K562 (cell line): ENCODE data around the gene NEDD8. TPM values are rescaled to one million over a fixed set of nuclear protein-coding genes. Genes with fewer than 3 reads are reported as not detected.

Experiments used
- ESRRA ChIP-seq: fragments of 450-650 bp; IDR thresholded peaks from 2 replicates; pipeline ENCODE4 v1.6.1; 2014; ENCODE audit warnings: low read depth, mild to moderate bottlenecking, moderate library complexity, borderline replicate concordance
- HCFC1 ChIP-seq: IDR thresholded peaks from 2 replicates; pipeline ENCODE4 v1.6.1; 2012; ENCODE audit warnings: low read depth, low read length, improper control_type of control experiment
- NBN ChIP-seq: fragments of 450-650 bp; IDR thresholded peaks from 2 replicates; pipeline ENCODE4 v1.6.1; 2016; ENCODE audit warnings: low read depth, mild to moderate bottlenecking
- OTX1 ChIP-seq: fragments of 450-650 bp; formaldehyde crosslinking; IDR thresholded peaks from 2 replicates; pipeline ENCODE4 v1.4.0; 2022; ENCODE audit warnings: mild to moderate bottlenecking
- POLR2H ChIP-seq: IDR thresholded peaks from 2 replicates; pipeline ENCODE4 v1.6.1; 2016; ENCODE audit warnings: missing genetic modification characterization, low read depth, mild to moderate bottlenecking, control low read depth, missing compliant biosample characterization, moderate library complexity
- SMARCA4 ChIP-seq: fragments of 450-650 bp; IDR thresholded peaks from 2 replicates; pipeline ENCODE4 v1.6.1; 2016
- SP1 ChIP-seq: sonication (generic); formaldehyde crosslinking; IDR thresholded peaks from 2 replicates; pipeline ENCODE4 v1.8.1; 2022; ENCODE audit warnings: mild to moderate bottlenecking, missing genetic modification reagents
- TAF9B ChIP-seq: fragments of 450-650 bp; IDR thresholded peaks from 2 replicates; pipeline ENCODE4 v1.6.1; 2018; ENCODE audit warnings: mild to moderate bottlenecking; ENCODE audit not compliant: partially characterized antibody
- polyA plus RNA-seq, 8 experiments: library from polyadenylated mRNA; depleted of rRNA in 4 of 8; stranded (reverse) in 5 of 8; unstranded in 3 of 8; fragments of >200 nt; fragmentation: Nextera tagmentation in 2 of 8; fragmentation: Illumina TruSeq in 1 of 8; extraction: Ambion mirVana in 2 of 8; extraction: Trizol in 1 of 8; gene quantifications; 2 replicates each; pipeline versions ENCODE4 v1.2.1 to v1.2.3, GENCODE V29; 2011 to 2014; ENCODE audit warnings: inconsistent platforms in 1 of 8, missing spikeins in 1 of 8
- total RNA-seq, 7 experiments: library from RNA; depleted of rRNA in 6 of 7; stranded (reverse); fragments of >200 nt in 6 of 7; fragmentation: Illumina TruSeq in 2 of 7; extraction: Trizol in 2 of 7; gene quantifications; 2 replicates each; pipeline versions ENCODE4 v1.2.1 to v1.2.3, GENCODE V29; 2011 to 2021; ENCODE audit warnings: low replicate concordance in 1 of 7
- TF ChIP-seq, protein P1 (sequence below), 3 experiments: IDR thresholded peaks in 2 of 3; conservative IDR thresholded peaks in 1 of 3; 2 replicates each; pipeline ENCODE4 v1.5.1; 2011 to 2012; ENCODE audit warnings: low read length in 3 of 3, mild to moderate bottlenecking in 3 of 3, control low read depth in 2 of 3, improper control_type of control experiment in 1 of 3, inconsistent platforms in 1 of 3, low read depth in 1 of 3, mixed read lengths in 1 of 3, moderate library complexity in 1 of 3; ENCODE audit not compliant: insufficient read depth in 2 of 3
- TF ChIP-seq, protein P2 (sequence below): fragments of 250-450 bp; sonication (Bioruptor Pico); IDR thresholded peaks from 2 replicates; pipeline ENCODE4 v1.4.0; 2020; ENCODE audit warnings: mild to moderate bottlenecking, moderate library complexity, borderline replicate concordance
- TF ChIP-seq, protein P3 (sequence below): fragments of 250-450 bp; sonication (Bioruptor Pico); IDR thresholded peaks from 2 replicates; pipeline ENCODE4 v1.9.0; 2021; ENCODE audit warnings: mild to moderate bottlenecking, inconsistent platforms
- TF ChIP-seq, protein P4 (sequence below): fragments of 450-650 bp; formaldehyde crosslinking; IDR thresholded peaks from 2 replicates; pipeline ENCODE4 v1.4.0; 2022; ENCODE audit warnings: missing genetic modification characterization
- TF ChIP-seq, protein P5 (sequence below): sonication (generic); formaldehyde crosslinking; IDR thresholded peaks from 2 replicates; pipeline ENCODE4 v1.4.0; 2020; ENCODE audit warnings: mild to moderate bottlenecking, missing genetic modification reagents
- TF ChIP-seq, protein P6 (sequence below): sonication (generic); formaldehyde crosslinking; IDR thresholded peaks from 2 replicates; pipeline ENCODE4 v1.5.0; 2020; ENCODE audit warnings: missing genetic modification reagents

Gene NEDD8
- total and polyA plus RNA-seq, 9 of the 15 experiments (the other 6 are each of a cell fraction or from before 2014, with no cell fraction given) = 142 to 691 (median 260) TPM

DNA sequence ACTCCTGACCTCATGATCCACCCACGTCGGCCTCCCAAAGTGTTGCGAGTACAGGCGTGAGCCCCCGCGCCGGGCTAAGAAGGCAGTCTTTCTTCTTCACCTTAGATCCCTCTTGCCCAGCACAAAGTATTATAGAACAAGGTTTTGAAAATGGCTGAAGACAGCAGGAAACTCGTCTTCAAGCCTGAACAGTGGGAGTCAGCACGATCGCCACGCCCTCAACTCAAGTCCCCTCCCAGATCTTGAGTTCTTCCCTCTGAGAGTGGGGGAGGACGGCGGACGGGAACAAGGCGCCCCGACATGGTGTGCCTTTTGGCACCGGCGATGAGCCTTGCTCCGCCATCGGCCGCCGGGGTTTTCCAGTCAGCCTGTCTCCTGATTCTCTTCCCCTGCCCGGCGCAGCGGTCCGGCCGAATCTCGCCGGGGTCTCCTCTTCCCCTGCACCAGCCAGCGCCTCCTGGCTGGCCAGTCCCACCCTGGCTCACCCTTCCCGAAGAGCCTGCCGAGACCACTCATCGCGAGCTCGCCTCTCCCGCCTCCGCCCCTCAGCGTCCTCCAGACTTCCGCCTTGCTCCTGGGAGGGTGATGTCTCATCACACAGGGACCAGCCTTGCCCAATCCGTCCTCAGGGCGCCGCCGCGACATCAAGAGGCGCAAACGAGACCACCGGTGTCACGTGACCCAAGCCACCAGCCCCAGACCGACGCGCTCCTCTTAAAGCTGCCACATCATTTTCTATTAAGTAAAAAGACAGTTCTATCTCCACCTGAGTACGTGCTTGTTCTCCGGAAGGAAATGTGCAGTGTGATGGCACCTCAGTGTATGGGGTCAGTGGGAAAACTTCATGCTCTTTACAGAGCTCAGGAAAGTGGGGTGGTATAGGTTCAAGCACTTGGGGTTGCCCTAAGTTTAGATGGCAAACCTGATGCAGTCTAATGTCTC lies 19.0 kb downstream of the NEDD8 start, which contains the start of gene CHMP4A (continued):
- TF ChIP-seq, protein P1, sequence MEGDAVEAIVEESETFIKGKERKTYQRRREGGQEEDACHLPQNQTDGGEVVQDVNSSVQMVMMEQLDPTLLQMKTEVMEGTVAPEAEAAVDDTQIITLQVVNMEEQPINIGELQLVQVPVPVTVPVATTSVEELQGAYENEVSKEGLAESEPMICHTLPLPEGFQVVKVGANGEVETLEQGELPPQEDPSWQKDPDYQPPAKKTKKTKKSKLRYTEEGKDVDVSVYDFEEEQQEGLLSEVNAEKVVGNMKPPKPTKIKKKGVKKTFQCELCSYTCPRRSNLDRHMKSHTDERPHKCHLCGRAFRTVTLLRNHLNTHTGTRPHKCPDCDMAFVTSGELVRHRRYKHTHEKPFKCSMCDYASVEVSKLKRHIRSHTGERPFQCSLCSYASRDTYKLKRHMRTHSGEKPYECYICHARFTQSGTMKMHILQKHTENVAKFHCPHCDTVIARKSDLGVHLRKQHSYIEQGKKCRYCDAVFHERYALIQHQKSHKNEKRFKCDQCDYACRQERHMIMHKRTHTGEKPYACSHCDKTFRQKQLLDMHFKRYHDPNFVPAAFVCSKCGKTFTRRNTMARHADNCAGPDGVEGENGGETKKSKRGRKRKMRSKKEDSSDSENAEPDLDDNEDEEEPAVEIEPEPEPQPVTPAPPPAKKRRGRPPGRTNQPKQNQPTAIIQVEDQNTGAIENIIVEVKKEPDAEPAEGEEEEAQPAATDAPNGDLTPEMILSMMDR (IDR thresholded peaks at IDR 0.05 in 2 of 3, conservative IDR thresholded peaks at IDR 0.05 in 1 of 3; ENCODE audit: insufficient read depth in 2 of 3, low read depth in 1 of 3, low read length in 3 of 3) = peak in 1 of 3 experiments; percentile 21; a peak in 1 of 6 replicates
- TF ChIP-seq ESRRA = peak; percentile 67; the same call in 1 of the 2 replicates
- TF ChIP-seq, protein P2, sequence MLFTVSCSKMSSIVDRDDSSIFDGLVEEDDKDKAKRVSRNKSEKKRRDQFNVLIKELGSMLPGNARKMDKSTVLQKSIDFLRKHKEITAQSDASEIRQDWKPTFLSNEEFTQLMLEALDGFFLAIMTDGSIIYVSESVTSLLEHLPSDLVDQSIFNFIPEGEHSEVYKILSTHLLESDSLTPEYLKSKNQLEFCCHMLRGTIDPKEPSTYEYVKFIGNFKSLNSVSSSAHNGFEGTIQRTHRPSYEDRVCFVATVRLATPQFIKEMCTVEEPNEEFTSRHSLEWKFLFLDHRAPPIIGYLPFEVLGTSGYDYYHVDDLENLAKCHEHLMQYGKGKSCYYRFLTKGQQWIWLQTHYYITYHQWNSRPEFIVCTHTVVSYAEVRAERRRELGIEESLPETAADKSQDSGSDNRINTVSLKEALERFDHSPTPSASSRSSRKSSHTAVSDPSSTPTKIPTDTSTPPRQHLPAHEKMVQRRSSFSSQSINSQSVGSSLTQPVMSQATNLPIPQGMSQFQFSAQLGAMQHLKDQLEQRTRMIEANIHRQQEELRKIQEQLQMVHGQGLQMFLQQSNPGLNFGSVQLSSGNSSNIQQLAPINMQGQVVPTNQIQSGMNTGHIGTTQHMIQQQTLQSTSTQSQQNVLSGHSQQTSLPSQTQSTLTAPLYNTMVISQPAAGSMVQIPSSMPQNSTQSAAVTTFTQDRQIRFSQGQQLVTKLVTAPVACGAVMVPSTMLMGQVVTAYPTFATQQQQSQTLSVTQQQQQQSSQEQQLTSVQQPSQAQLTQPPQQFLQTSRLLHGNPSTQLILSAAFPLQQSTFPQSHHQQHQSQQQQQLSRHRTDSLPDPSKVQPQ (CRISPR knock-in tag) = no peak
- peak; percentile 78 for TF ChIP-seq TAF9B
- TF ChIP-seq, protein P3, sequence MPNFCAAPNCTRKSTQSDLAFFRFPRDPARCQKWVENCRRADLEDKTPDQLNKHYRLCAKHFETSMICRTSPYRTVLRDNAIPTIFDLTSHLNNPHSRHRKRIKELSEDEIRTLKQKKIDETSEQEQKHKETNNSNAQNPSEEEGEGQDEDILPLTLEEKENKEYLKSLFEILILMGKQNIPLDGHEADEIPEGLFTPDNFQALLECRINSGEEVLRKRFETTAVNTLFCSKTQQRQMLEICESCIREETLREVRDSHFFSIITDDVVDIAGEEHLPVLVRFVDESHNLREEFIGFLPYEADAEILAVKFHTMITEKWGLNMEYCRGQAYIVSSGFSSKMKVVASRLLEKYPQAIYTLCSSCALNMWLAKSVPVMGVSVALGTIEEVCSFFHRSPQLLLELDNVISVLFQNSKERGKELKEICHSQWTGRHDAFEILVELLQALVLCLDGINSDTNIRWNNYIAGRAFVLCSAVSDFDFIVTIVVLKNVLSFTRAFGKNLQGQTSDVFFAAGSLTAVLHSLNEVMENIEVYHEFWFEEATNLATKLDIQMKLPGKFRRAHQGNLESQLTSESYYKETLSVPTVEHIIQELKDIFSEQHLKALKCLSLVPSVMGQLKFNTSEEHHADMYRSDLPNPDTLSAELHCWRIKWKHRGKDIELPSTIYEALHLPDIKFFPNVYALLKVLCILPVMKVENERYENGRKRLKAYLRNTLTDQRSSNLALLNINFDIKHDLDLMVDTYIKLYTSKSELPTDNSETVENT (CRISPR knock-in tag) = peak; percentile 94
- no peak; the same call in 1 of the 2 replicates for TF ChIP-seq NBN
- TF ChIP-seq, protein P4, sequence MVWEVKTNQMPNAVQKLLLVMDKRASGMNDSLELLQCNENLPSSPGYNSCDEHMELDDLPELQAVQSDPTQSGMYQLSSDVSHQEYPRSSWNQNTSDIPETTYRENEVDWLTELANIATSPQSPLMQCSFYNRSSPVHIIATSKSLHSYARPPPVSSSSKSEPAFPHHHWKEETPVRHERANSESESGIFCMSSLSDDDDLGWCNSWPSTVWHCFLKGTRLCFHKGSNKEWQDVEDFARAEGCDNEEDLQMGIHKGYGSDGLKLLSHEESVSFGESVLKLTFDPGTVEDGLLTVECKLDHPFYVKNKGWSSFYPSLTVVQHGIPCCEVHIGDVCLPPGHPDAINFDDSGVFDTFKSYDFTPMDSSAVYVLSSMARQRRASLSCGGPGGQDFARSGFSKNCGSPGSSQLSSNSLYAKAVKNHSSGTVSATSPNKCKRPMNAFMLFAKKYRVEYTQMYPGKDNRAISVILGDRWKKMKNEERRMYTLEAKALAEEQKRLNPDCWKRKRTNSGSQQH (CRISPR knock-in tag) = 0 out of 2 replicates have a peak, but pooled peaks have one; percentile 6
- TF ChIP-seq, protein P5, sequence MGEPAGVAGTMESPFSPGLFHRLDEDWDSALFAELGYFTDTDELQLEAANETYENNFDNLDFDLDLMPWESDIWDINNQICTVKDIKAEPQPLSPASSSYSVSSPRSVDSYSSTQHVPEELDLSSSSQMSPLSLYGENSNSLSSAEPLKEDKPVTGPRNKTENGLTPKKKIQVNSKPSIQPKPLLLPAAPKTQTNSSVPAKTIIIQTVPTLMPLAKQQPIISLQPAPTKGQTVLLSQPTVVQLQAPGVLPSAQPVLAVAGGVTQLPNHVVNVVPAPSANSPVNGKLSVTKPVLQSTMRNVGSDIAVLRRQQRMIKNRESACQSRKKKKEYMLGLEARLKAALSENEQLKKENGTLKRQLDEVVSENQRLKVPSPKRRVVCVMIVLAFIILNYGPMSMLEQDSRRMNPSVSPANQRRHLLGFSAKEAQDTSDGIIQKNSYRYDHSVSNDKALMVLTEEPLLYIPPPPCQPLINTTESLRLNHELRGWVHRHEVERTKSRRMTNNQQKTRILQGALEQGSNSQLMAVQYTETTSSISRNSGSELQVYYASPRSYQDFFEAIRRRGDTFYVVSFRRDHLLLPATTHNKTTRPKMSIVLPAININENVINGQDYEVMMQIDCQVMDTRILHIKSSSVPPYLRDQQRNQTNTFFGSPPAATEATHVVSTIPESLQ = no peak
- TF ChIP-seq POLR2H = peak; percentile 87
- TF ChIP-seq SMARCA4 = no peak
- TF ChIP-seq, protein P6, sequence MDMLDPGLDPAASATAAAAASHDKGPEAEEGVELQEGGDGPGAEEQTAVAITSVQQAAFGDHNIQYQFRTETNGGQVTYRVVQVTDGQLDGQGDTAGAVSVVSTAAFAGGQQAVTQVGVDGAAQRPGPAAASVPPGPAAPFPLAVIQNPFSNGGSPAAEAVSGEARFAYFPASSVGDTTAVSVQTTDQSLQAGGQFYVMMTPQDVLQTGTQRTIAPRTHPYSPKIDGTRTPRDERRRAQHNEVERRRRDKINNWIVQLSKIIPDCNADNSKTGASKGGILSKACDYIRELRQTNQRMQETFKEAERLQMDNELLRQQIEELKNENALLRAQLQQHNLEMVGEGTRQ (CRISPR knock-in tag) = peak; percentile 96
- peak; percentile 80 for TF ChIP-seq SP1 (CRISPR knock-in tag)
- TF ChIP-seq HCFC1 = peak; percentile 77
- TF ChIP-seq OTX1 = peak; percentile 42; the same call in 1 of the 2 replicates
